NT2/D1 (cell line): ENCODE measurements around the gene GNAZ.

Experiments
- DNase-seq: peaks from one replicate; pipeline ENCODE4 v3.0.0-alpha.2; 2011; ENCODE audit warnings: low read depth, low spot score
- H3K27me3 ChIP-seq: 2 replicates; pipeline ENCODE4 v1.6.0; 2011; ENCODE audit warnings: mild to moderate bottlenecking; ENCODE audit not compliant: insufficient read length, insufficient read depth
- H3K36me3 ChIP-seq: 2 replicates; pipeline ENCODE4 v1.6.1; 2011; ENCODE audit warnings: mild to moderate bottlenecking, low read length, mixed read lengths; ENCODE audit not compliant: insufficient read depth, insufficient read length
- H3K4me1 ChIP-seq: 2 replicates; pipeline ENCODE4 v1.5.1; 2011; ENCODE audit not compliant: insufficient read depth, insufficient read length
- H3K4me3 ChIP-seq: 2 replicates; pipeline ENCODE4 v1.5.1; 2011; ENCODE audit warnings: low read depth; ENCODE audit not compliant: insufficient read length
- H3K9ac ChIP-seq: 2 replicates; pipeline ENCODE4 v1.6.0; 2011; ENCODE audit warnings: low read depth; ENCODE audit not compliant: insufficient read length
- H3K9me3 ChIP-seq: 2 replicates; pipeline ENCODE4 v1.5.1; 2011; ENCODE audit warnings: mild to moderate bottlenecking, low read length; ENCODE audit not compliant: insufficient read depth
- SUZ12 ChIP-seq: IDR thresholded peaks from 2 replicates; pipeline ENCODE4 v1.6.1; 2011; ENCODE audit not compliant: insufficient read length, insufficient read depth; ENCODE audit errors: extremely low read depth
- YY1 ChIP-seq: IDR thresholded peaks from 2 replicates; pipeline ENCODE4 v1.6.1; 2011; ENCODE audit not compliant: insufficient read length, insufficient read depth
- ZNF274 ChIP-seq: IDR thresholded peaks from 2 replicates; pipeline ENCODE4 v1.6.1; 2011; ENCODE audit warnings: mild to moderate bottlenecking, low read depth, low read length

GNAZ gene

GRCh38 chr22:23137468-23137867 lies 67.1 kb downstream of the GNAZ start:
- H3K9ac ChIP-seq, result no peak overlapping the region
- H3K4me3 ChIP-seq, result no peak overlapping the region
- H3K36me3 ChIP-seq, result no peaks in the 10 kb centered on the region
- TF ChIP-seq YY1, result no peak
- TF ChIP-seq ZNF274, result no peak
- no peak for TF ChIP-seq SUZ12
- H3K4me1 ChIP-seq, result peaks cover 4% of the 10 kb centered on the region
- H3K27me3 ChIP-seq, result peaks cover 9% of the 10 kb centered on the region
- H3K9me3 ChIP-seq, result no peaks in the 10 kb centered on the region
- no peak for DNase-seq

GRCh38 chr22:23137905-23138561 lies 67.7 kb downstream of the GNAZ start:
- H3K4me1 ChIP-seq, result peaks cover 4% of the 10 kb centered on the region
- no peak for DNase-seq
- no peak overlapping the region for H3K4me3 ChIP-seq
- no peaks in the 10 kb centered on the region for H3K9me3 ChIP-seq
- no peak overlapping the region for H3K9ac ChIP-seq
- no peak for TF ChIP-seq ZNF274
- TF ChIP-seq SUZ12, result no peak
- TF ChIP-seq YY1, result no peak
- no peaks in the 10 kb centered on the region for H3K36me3 ChIP-seq
- H3K27me3 ChIP-seq, result peaks cover 9% of the 10 kb centered on the region

GRCh38 chr22:23138584-23139435 lies 68.5 kb downstream of the GNAZ start:
- peaks cover 4% of the 10 kb centered on the region for H3K4me1 ChIP-seq
- TF ChIP-seq YY1 (no peak), SUZ12 (no peak), ZNF274 (no peak)
- no peak overlapping the region for H3K9ac ChIP-seq
- no peak for DNase-seq
- H3K4me3 ChIP-seq, result no peak overlapping the region
- no peaks in the 10 kb centered on the region for H3K36me3 ChIP-seq
- H3K9me3 ChIP-seq, result no peaks in the 10 kb centered on the region
- H3K27me3 ChIP-seq, result peaks cover 9% of the 10 kb centered on the region

GRCh38 chr22:23140385-23140784 lies 70.1 kb downstream of the GNAZ start:
- Histone ChIP-seq H3K9ac (no peak overlapping the region), H3K4me1 (peaks cover 4% of the 10 kb centered on the region)

GRCh38 chr22:23142546-23143105 lies 72.3 kb downstream of the GNAZ start:
- no peaks in the 10 kb centered on the region for H3K36me3 ChIP-seq
- H3K9ac ChIP-seq, result no peak overlapping the region
- no peaks in the 10 kb centered on the region for H3K9me3 ChIP-seq
- H3K27me3 ChIP-seq, result peaks cover 32% of the 10 kb centered on the region
- no peak for TF ChIP-seq ZNF274
- no peak for DNase-seq
- H3K4me3 ChIP-seq, result no peak overlapping the region
- no peaks in the 10 kb centered on the region for H3K4me1 ChIP-seq

More at GRCh38 chr22:23140385-23140784, 70.1 kb downstream of the GNAZ start:
- Histone ChIP-seq H3K27me3 (peaks cover 16% of the 10 kb centered on the region), H3K4me3 (no peak overlapping the region), H3K36me3 (no peaks in the 10 kb centered on the region), H3K9me3 (no peaks in the 10 kb centered on the region)
- no peak for DNase-seq
- TF ChIP-seq SUZ12 (no peak), YY1 (no peak), ZNF274 (no peak)

- Histone ChIP-seq H3K9ac (no peak overlapping the region), H3K27me3 (peaks cover 35% of the 10 kb centered on the region), H3K36me3 (no peaks in the 10 kb centered on the region), H3K4me1 (no peaks in the 10 kb centered on the region), H3K4me3 (no peak overlapping the region), H3K9me3 (no peaks in the 10 kb centered on the region)
- DNase-seq, result no peak
- no peak for TF ChIP-seq SUZ12
Measured at GRCh38 chr22:23143119-23143518, 72.8 kb downstream of the GNAZ start.

- H3K9me3 ChIP-seq, result no peaks in the 10 kb centered on the region
- DNase-seq, result no peak
- H3K27me3 ChIP-seq, result peaks cover 43% of the 10 kb centered on the region
- no peak overlapping the region for H3K9ac ChIP-seq
- TF ChIP-seq YY1 (no peak), SUZ12 (no peak), ZNF274 (no peak)
- no peaks in the 10 kb centered on the region for H3K36me3 ChIP-seq
- no peak overlapping the region for H3K4me3 ChIP-seq
- H3K4me1 ChIP-seq, result no peaks in the 10 kb centered on the region
Measured at GRCh38 chr22:23144432-23144831, 74.1 kb downstream of the GNAZ start.
